SU-DHL-6 (cell line): ENCODE measurements around the gene PDK4.

ENCODE experiments used
- EZH2phosphoT487 ChIP-seq: fragments of 200-600 bp; sonication (generic), shearing (Covaris generic); conservative IDR thresholded peaks from 2 replicates; pipeline ENCODE4 v1.6.1; 2018; ENCODE audit warnings: mild to moderate bottlenecking, antibody characterized with exemption, low read length, moderate library complexity, mixed read lengths
- TF ChIP-seq, protein P1 (sequence below): fragments of 200-600 bp; sonication (generic); IDR thresholded peaks from one replicate; pipeline ENCODE4 v1.5.1; 2017; ENCODE audit warnings: antibody characterized with exemption, mild to moderate bottlenecking, low read length, moderate library complexity; ENCODE audit not compliant: insufficient read depth, poor library complexity, severe bottlenecking

DNA sequence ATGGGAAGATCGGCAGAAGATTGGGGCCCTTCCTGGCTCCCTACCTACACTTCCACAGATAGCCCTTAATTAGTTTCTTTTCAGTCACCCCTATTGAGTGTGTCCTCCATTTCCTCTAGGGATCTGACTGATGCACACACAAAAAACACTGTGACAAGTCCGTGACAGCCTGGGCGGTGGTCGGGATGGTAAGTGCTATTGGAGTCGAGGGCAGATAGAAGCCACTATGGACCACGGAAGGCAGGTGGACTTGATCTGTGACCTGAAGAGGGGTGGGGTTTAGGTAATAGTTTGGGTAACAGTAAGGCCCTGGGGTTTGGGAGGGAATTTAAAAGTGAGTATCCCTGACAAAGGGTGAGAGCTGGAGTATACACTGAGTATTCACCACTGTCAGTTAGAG lies 53.0 kb downstream of the PDK4 start:
- TF ChIP-seq, protein P1, sequence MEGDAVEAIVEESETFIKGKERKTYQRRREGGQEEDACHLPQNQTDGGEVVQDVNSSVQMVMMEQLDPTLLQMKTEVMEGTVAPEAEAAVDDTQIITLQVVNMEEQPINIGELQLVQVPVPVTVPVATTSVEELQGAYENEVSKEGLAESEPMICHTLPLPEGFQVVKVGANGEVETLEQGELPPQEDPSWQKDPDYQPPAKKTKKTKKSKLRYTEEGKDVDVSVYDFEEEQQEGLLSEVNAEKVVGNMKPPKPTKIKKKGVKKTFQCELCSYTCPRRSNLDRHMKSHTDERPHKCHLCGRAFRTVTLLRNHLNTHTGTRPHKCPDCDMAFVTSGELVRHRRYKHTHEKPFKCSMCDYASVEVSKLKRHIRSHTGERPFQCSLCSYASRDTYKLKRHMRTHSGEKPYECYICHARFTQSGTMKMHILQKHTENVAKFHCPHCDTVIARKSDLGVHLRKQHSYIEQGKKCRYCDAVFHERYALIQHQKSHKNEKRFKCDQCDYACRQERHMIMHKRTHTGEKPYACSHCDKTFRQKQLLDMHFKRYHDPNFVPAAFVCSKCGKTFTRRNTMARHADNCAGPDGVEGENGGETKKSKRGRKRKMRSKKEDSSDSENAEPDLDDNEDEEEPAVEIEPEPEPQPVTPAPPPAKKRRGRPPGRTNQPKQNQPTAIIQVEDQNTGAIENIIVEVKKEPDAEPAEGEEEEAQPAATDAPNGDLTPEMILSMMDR, result no peak
- no peak for TF ChIP-seq EZH2phosphoT487
